ENCODE measurements around the gene RALGAPA2.

GRCh38 chr20:20702330-20703245 is 9.9 kb downstream of the RALGAPA2 start:
- TF ChIP-seq CTCF (IDR thresholded peaks at IDR 0.05) (no peak), POLR2AphosphoS5 (IDR thresholded peaks at IDR 0.05; ENCODE audit: low read depth, low read length) (no peak), SIN3A (IDR thresholded peaks at IDR 0.05; ENCODE audit: borderline replicate concordance, insufficient read depth, low read depth, low read length) (no peak), TCF7L2 (IDR thresholded peaks at IDR 0.05; ENCODE audit: low read depth, low read length) (no peak)
- TF ChIP-seq, protein P1, sequence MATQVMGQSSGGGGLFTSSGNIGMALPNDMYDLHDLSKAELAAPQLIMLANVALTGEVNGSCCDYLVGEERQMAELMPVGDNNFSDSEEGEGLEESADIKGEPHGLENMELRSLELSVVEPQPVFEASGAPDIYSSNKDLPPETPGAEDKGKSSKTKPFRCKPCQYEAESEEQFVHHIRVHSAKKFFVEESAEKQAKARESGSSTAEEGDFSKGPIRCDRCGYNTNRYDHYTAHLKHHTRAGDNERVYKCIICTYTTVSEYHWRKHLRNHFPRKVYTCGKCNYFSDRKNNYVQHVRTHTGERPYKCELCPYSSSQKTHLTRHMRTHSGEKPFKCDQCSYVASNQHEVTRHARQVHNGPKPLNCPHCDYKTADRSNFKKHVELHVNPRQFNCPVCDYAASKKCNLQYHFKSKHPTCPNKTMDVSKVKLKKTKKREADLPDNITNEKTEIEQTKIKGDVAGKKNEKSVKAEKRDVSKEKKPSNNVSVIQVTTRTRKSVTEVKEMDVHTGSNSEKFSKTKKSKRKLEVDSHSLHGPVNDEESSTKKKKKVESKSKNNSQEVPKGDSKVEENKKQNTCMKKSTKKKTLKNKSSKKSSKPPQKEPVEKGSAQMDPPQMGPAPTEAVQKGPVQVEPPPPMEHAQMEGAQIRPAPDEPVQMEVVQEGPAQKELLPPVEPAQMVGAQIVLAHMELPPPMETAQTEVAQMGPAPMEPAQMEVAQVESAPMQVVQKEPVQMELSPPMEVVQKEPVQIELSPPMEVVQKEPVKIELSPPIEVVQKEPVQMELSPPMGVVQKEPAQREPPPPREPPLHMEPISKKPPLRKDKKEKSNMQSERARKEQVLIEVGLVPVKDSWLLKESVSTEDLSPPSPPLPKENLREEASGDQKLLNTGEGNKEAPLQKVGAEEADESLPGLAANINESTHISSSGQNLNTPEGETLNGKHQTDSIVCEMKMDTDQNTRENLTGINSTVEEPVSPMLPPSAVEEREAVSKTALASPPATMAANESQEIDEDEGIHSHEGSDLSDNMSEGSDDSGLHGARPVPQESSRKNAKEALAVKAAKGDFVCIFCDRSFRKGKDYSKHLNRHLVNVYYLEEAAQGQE (IDR thresholded peaks at IDR 0.05; ENCODE audit: insufficient read depth in 1 of 2, low read depth in 2 of 2, low read length in 1 of 2) = no peak

Measured in Panc1 (cell line).